NCI-H128 (cell line): ENCODE data around the gene SLC2A1.

ENCODE experiments used
- DNase-seq: peaks from one replicate; lab custom pipeline; 2025; ENCODE audit not compliant: unreplicated experiment; lab: John Stamatoyannopoulos, UW

Gene SLC2A1

DNA sequence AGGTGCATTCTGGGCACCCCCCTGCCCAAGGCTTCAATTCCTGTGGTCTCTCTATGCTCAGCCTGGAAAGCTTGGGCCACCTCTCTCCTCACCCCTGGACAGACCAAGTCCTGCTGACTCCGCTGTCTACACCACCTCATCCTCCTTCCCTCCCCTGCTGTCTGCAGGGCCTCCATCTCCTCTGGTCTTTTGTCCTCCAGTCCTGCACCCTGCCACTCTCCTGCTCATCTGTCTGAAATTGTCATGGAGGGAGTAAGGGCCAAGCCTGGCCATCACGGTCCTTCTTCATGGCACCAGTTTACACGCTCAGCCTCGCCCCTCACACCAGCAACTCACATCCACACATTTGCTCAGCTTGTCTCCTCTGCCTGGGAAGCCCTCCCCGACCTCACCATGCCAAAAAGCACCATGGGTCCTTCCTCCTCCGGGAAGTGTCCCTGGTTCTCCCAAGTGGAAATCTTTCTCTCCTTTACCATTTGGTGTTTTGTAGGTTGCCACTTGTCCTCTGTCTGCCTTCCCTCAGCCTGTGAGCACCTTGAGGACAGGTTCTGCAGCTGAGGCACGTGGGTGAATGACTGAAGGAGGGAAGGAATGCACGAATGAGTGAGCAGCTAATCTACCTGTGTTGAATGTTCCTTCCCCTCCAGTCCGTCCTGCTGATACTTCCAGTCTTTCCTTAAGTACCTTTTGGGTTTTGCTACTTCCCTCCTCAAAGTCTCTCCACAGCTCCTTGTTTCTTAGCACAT, 2.1 kb upstream of the SLC2A1 start:
- no peak for DNase-seq

GRCh38 chr1:42960122-42960390, 1.4 kb upstream of the SLC2A1 start:
- DNase-seq, result no peak

- DNase-seq, result peak; percentile 43
Measured at GRCh38 chr1:42957880-42958487, 684 bp downstream of the SLC2A1 start.

- no peak for DNase-seq
Measured at GRCh38 chr1:42957229-42957879, 1.3 kb downstream of the SLC2A1 start.

- no peak for DNase-seq
Measured at GRCh38 chr1:42956739-42957138, 1.9 kb downstream of the SLC2A1 start.

GRCh38 chr1:42955311-42956063, 3.2 kb downstream of the SLC2A1 start:
- no peak for DNase-seq

GRCh38 chr1:42953182-42954180, 5.2 kb downstream of the SLC2A1 start:
- DNase-seq, result no peak

DNA sequence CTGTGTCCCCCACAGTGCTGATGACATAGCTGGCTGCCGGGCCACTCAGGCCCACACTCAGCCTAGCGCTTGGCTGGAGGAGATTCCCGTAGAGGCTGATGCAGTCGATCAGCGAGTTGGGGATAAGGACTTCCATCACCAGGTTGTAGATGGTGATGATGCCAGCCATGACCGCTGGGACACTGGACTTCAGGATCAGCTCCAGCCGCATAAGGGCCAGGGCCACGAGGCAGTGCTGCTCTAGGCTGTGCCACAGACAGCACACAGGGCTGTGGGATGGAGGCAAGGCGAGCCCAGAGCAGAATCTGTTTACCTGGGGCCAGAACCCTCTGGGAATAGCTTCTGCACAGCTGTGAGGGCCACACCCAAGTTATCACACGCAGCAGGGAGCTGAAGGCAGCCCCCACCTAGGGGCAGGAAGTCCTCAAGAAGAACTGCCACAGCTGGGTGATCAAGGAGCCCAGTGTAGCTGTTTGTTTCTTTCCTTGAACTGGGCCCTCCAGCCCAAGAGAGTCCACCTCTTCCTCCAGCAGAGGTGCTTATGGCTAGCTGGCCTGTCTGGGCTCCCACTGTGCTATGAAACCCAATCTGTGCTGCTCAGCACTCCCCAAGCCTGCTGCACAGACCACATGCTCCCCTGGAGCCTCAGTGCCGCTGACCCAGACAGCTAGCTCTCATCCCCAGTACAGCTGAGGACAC, 6.2 kb downstream of the SLC2A1 start:
- no peak for DNase-seq

GRCh38 chr1:42951588-42951987, 7.1 kb downstream of the SLC2A1 start:
- no peak for DNase-seq

GRCh38 chr1:42950116-42950481, 8.6 kb downstream of the SLC2A1 start:
- no peak for DNase-seq

DNA sequence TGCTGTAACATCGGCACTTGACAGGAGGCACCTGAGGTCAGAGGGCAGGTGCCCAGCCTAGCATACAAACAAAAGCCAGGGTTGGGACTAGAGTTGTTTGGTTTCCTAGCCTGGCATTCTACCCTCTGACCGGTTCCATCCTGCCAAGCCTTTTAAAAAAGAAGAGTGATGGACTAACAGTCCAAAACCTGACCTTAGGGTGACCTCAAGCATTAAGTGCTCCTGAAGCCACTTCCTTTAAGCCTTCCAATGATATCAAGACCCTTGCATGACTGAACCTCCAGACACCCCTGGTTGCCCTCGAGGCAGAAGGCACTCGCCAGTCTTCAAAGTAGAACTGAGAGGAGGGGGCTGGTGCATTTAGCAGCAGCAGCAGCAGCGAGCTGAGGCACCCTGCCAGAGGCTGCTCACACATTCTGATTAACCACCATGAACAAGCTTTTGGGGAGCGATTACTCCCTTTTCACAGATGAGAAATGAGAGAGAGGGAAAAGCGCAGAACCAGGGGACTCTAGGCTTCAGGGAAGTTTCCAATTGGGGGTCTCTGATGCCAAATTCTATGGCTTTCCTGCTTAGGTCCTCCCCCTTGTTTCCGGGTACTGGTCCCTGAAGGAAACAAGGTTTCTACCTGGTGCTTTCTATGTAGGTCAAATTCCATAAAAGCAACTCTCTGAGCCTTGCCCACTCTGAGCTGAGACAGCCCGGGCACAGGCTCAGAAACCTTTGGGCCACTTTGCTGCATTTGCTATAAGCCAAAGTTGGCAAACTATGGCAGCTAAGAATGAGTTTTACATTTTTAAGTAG, 9.2 kb downstream of the SLC2A1 start:
- no peak for DNase-seq

DNA sequence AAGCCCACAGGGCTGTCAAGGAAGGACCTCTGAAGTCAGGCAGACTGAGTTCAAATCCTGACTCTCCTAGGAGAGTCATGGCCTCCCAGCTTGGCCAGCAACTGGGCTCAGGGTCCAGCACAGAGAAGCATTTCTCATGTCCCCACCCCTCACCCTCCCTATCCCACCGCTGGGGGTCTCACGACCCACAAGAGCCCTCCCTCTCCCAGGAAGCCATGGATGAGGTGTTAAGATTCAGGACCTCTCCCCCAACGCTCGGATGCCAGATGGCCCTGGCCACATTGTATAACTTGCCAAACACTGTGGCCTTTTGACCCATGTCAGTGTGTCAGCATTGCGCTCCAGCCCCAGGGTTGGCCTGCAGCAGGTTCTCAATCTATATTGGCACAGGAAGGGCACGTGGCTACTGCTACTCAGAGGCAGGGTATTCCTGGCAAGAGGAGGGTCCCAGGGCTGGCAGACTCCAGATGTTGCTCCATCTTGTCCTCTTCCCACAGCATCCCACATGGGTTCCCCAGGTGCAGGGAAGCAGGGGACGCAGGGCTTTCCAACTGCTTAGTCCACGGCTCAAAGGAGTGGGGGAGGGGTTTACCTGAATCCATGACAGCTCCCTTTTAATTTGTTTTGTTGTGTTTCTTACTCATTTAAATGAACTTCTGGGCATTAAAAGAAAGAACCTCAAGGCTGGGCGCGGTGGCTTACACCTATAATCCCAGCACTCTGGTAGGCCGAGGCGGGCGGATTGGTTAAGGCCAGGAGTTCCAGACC, 10.5 kb downstream of the SLC2A1 start:
- no peak for DNase-seq

GRCh38 chr1:42947117-42947516, 11.6 kb downstream of the SLC2A1 start:
- no peak for DNase-seq

GRCh38 chr1:42946120-42946898, 12.4 kb downstream of the SLC2A1 start:
- DNase-seq, result no peak

- no peak for DNase-seq
Measured at GRCh38 chr1:42945164-42945563, 13.5 kb downstream of the SLC2A1 start.

DNA sequence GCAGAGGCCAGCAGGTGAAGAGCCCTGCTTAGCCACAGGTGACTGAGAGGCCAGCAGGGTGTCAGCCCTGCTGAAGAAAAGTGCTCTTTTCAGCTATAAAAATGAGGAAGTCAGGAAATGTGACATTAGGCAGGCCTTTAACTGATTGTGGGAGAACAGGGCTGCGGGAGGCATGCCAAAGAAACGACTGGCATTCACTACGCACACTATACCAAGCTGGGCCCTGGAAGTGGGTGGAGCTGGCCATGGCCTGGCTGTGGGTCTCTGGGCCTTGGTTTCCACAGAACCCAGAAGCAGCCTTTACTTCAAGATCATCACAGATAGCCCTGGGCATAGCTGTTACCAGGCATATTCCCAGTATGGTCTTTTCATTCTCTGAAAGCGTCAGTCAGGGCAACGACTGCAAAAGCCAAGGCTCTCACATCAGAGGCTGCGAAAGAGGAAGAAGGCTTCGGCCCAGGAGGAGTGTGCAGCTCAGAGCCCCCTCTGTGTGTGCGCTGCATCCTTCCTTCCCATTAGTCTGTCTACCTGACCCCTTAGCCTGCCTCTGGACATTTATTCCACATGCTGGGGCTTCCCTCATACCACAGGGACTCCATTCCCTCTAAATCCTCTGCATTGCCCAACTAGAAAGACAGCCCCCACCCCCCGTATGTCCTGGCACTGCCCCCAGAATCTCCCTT, 14.3 kb downstream of the SLC2A1 start:
- DNase-seq, result no peak

- no peak for DNase-seq
Measured at GRCh38 chr1:42943728-42944127, 14.9 kb downstream of the SLC2A1 start.
